Measurements from ENCODE around the gene SSTR3.

- TF ChIP-seq CTCF (IDR thresholded peaks at IDR 0.05; ENCODE audit: insufficient read depth, low read length) = no peak
- no peak for TF ChIP-seq REST (IDR thresholded peaks at IDR 0.05; ENCODE audit: insufficient replicate concordance, low read depth)
Observed at GRCh38 chr22:37208401-37209139, 3.7 kb downstream of the SSTR3 start.

Measured in HL-60 (cell line).